Activated CD4-positive, alpha-beta memory T cell treated with anti-CD3 and anti-CD28 coated beads for 36 hours (primary cell): Measurements from ENCODE around the gene ANAPC5. TPM values are rescaled to one million over a fixed set of nuclear protein-coding genes. Genes with fewer than 3 reads are reported as not detected.

Experiments used
- CTCF ChIA-PET: fragments of 350-600 bp; sonication (Branson Sonifier 250); formaldehyde crosslinking; loops from one replicate; lab custom pipeline; 2021; ENCODE audit warnings: antibody characterized with exemption, inconsistent platforms; lab: Charles Lee
- POLR2A ChIA-PET: fragments of 350-600 bp; sonication (Branson Sonifier 250); formaldehyde crosslinking; loops from one replicate; lab custom pipeline; 2021; ENCODE audit warnings: antibody characterized with exemption; lab: Charles Lee
- DNase-seq: peaks from one replicate; pipeline ENCODE4 v3.0.0-alpha.2; 2020
- H3K27ac Mint-ChIP-seq: one replicate; pipeline ENCODE4 v1.8.0; 2021; ENCODE audit warnings: mixed read lengths
- H3K27me3 Mint-ChIP-seq: one replicate; pipeline ENCODE4 v1.8.0; 2021; ENCODE audit warnings: mixed read lengths
- H3K36me3 Mint-ChIP-seq: one replicate; pipeline ENCODE4 v1.8.0; 2021; ENCODE audit warnings: mixed read lengths
- H3K4me1 Mint-ChIP-seq: one replicate; pipeline ENCODE4 v1.8.0; 2021; ENCODE audit warnings: low read depth, mixed read lengths
- H3K4me3 Mint-ChIP-seq: one replicate; pipeline ENCODE4 v1.8.0; 2021; ENCODE audit warnings: mild to moderate bottlenecking, mixed read lengths
- H3K9me3 Mint-ChIP-seq: one replicate; pipeline ENCODE4 v1.8.0; 2021; ENCODE audit warnings: mixed read lengths
- intact Hi-C: fragments of 100-400 bp; cut with micrococcal nuclease; formaldehyde crosslinking; loops from one replicate; pipeline ENCODE4 v1.15.1; 2023
- total RNA-seq, 2 experiments: library from RNA; stranded (reverse); gene quantifications; one replicate each; pipeline ENCODE4 v1.2.3, GENCODE V29; 2021

Gene ANAPC5
- total RNA-seq, 2 experiments from 2014 or later: 112 to 120 TPM

DNA sequence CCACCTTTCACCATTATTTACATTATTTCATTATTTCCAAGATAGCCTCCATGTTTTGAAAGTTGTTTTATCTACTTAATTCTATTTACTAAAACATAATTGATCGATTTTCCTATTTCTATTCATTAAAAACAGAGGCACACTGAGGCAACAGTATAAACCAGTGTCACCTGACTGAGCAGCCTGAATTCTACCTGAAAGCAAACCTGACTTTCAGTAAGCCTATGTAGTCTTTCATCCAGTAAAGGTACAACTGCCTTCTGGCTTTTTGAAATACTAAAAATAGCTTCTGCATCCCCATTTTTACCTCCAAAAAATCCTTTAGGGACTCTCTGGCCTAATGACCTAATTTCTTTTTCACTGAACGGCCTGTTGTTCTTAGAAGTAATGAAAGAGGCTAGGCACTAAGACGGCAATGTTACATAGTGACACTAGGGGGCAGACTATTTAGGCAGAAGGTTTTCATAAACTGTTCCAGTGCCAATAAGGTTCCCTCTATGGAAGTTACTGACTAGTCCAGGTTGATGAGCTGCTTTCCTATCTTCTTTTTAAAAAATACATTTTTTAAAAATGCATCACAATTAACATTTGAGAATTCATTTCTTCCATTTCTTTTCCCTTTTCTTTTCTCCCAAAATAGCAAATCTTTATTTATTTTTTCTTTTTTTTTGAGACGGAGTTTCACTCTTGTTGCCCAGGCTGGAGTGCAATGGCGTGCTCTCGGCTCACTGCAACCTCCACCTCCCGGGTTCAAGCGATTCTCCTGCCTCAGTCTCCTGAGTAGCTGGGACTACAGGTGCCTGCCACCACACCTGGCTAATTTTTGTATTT lies 17.5 kb downstream of the ANAPC5 start:
- H3K27ac Mint-ChIP-seq: no peak overlapping the region
- intact Hi-C loops: loop anchor here (2.0 kb wide), 2 partner anchors 66 to 108 kb away; partner anchors contain the start of gene RNF34
- H3K9me3 Mint-ChIP-seq: no peaks in the 10 kb centered on the region
- CTCF ChIA-PET: interaction anchor here (0.6 to 6.5 kb wide), 25 partner anchors 10 to 614 kb away, joined by 3 to 89 read pairs (median 6); partner anchors contain the start of genes ANAPC5 and RNF34
- H3K27me3 Mint-ChIP-seq: no peaks in the 10 kb centered on the region
- POLR2A ChIA-PET: interaction anchor here (0.7 kb wide), 1 partner anchor 91 kb away, joined by 5 read pairs; no protein-coding TSS in a partner anchor
- no peaks in the 10 kb centered on the region for H3K4me1 Mint-ChIP-seq
- DNase-seq: no peak
- H3K4me3 Mint-ChIP-seq: no peak overlapping the region
- peaks cover 36% of the 10 kb centered on the region for H3K36me3 Mint-ChIP-seq

DNA sequence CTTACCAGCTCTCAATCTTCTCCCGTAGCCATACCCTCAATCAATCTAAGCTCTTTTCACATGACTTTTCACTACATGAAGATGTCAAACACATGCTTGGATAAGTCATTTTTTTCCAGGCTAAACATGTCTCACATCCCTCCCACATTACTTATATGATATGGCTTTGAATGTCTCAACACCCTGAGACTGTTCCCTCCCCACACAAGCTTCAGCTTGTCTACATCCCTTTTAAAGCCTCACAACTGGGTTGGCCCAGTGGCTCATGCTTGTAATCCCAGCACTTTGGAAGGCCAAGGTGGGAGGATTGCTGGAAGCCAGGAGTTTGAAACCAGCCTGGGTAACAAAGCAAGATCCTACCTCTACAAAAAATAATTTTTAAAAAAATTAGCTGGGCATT lies 18.5 kb downstream of the ANAPC5 start:
- Mint-ChIP-seq H3K27me3 (no peaks in the 10 kb centered on the region), H3K36me3 (peaks cover 36% of the 10 kb centered on the region), H3K9me3 (no peaks in the 10 kb centered on the region), H3K27ac (no peak overlapping the region), H3K4me1 (no peaks in the 10 kb centered on the region), H3K4me3 (no peak overlapping the region)
- intact Hi-C loops: loop anchor here (2.0 kb wide), 2 partner anchors 67 to 109 kb away; partner anchors contain the start of gene RNF34
- ChIA-PET CTCF (interaction anchor here (0.6 to 6.5 kb wide), 10 partner anchors 10 to 610 kb away, joined by 3 to 89 read pairs (median 14); partner anchors contain the start of genes ANAPC5 and RNF34), POLR2A (no interaction called here)
- no peak for DNase-seq

- intact Hi-C loops: no loop called here
Measured at GRCh38 chr12:121331248-121331647, 21.0 kb downstream of the ANAPC5 start.

GRCh38 chr12:121330692-121331091 lies 21.5 kb downstream of the ANAPC5 start:
- no peaks in the 10 kb centered on the region for H3K9me3 Mint-ChIP-seq
- H3K27me3 Mint-ChIP-seq: no peaks in the 10 kb centered on the region
- DNase-seq: no peak
- POLR2A ChIA-PET: no interaction called here
- H3K4me3 Mint-ChIP-seq: no peak overlapping the region
- no peak overlapping the region for H3K27ac Mint-ChIP-seq
- CTCF ChIA-PET: interaction anchor here (6.5 kb wide), 1 partner anchor 112 kb away, joined by 89 read pairs; no protein-coding TSS in a partner anchor
- intact Hi-C loops: no loop called here
- H3K4me1 Mint-ChIP-seq: no peaks in the 10 kb centered on the region
- H3K36me3 Mint-ChIP-seq: peaks cover 51% of the 10 kb centered on the region

More at GRCh38 chr12:121331248-121331647, 21.0 kb downstream of the ANAPC5 start:
- peaks cover 46% of the 10 kb centered on the region for H3K36me3 Mint-ChIP-seq
- H3K4me1 Mint-ChIP-seq: no peaks in the 10 kb centered on the region
- ChIA-PET CTCF (interaction anchor here (6.5 kb wide), 1 partner anchor 112 kb away, joined by 89 read pairs; no protein-coding TSS in a partner anchor), POLR2A (no interaction called here)
- H3K9me3 Mint-ChIP-seq: no peaks in the 10 kb centered on the region
- H3K27me3 Mint-ChIP-seq: no peaks in the 10 kb centered on the region
- no peak overlapping the region for H3K27ac Mint-ChIP-seq
- no peak for DNase-seq
- no peak overlapping the region for H3K4me3 Mint-ChIP-seq

GRCh38 chr12:121330195-121330594 lies 22.0 kb downstream of the ANAPC5 start:
- Mint-ChIP-seq H3K27me3 (no peaks in the 10 kb centered on the region), H3K4me1 (no peaks in the 10 kb centered on the region), H3K36me3 (peaks cover 47% of the 10 kb centered on the region), H3K27ac (no peak overlapping the region), H3K9me3 (no peaks in the 10 kb centered on the region), H3K4me3 (no peak overlapping the region)
- intact Hi-C loops: no loop called here
- ChIA-PET POLR2A (no interaction called here), CTCF (interaction anchor here (6.5 kb wide), 1 partner anchor 113 kb away, joined by 89 read pairs; no protein-coding TSS in a partner anchor)
- no peak for DNase-seq

DNA sequence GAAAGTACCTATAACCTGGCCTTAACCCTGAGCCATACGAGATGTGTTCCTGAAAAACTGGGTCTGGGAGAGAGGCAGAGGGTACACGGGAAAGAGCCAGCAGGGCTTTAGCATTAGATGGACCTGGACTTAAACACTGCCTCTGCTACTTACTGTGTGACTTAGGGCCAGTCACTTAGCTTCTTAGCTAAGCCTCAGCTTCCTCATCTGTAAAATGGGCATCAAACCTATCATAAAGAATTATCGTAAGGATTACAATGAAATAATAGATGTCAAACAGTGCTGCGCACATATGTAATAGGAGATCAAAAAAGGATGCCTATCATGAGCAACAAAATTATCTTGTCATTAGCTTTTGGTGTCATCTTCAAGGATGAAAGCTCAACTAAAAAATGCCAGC lies 23.6 kb downstream of the ANAPC5 start:
- H3K27ac Mint-ChIP-seq: no peak overlapping the region
- no peak overlapping the region for H3K4me3 Mint-ChIP-seq
- ChIA-PET CTCF (interaction anchor here (1.4 kb wide), 1 partner anchor 114 kb away, joined by 11 read pairs; no protein-coding TSS in a partner anchor), POLR2A (no interaction called here)
- DNase-seq: no peak
- intact Hi-C loops: no loop called here
- no peaks in the 10 kb centered on the region for H3K27me3 Mint-ChIP-seq
- H3K9me3 Mint-ChIP-seq: no peaks in the 10 kb centered on the region
- H3K36me3 Mint-ChIP-seq: peaks cover 46% of the 10 kb centered on the region
- H3K4me1 Mint-ChIP-seq: no peaks in the 10 kb centered on the region

DNA sequence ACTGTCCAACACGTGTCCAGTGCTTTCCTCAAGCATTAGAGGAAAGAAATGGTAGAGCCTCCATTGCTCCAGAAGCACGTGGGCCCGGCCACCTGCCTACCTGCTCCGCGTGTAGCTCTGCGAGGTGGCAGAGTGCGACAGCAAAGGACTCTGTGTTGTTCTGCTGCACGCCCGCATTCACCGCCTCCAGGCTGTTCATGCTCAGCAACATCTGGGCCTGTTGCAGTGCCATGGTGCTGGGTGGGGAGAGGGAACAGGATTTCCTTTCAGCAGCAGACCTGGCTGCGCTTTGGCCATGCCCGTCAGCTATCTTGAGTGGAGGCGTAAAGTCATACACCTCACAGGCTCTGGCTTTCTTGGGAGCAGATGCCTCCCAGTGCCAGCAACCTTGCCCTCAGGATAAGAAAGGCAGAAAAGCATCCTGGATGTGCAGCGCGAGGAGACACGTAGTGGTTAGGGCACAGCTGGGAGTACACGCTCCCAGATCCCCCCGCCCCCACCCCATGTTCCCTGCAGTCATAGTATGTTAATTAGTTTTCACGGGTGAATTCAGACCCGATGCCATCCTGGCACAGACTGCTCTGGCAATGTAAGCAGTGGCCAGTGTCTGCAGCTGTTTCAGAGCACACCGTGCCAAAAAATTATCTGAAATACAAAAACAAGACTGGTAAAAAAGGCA lies 25.1 kb downstream of the ANAPC5 start:
- CTCF ChIA-PET: interaction anchor here (0.5 kb wide), 2 partner anchors 109 to 176 kb away, joined by 3 read pairs; no protein-coding TSS in a partner anchor

GRCh38 chr12:121325922-121326396 lies 26.3 kb downstream of the ANAPC5 start:
- CTCF ChIA-PET: no interaction called here
- intact Hi-C loops: no loop called here
- DNase-seq: no peak
- no peaks in the 10 kb centered on the region for H3K4me1 Mint-ChIP-seq
- no peak overlapping the region for H3K27ac Mint-ChIP-seq
- POLR2A ChIA-PET: no interaction called here
- no peaks in the 10 kb centered on the region for H3K27me3 Mint-ChIP-seq
- no peaks in the 10 kb centered on the region for H3K9me3 Mint-ChIP-seq
- no peak overlapping the region for H3K4me3 Mint-ChIP-seq
- H3K36me3 Mint-ChIP-seq: peaks cover 44% of the 10 kb centered on the region

More for the DNA sequence above, 25.1 kb downstream of the ANAPC5 start:
- Mint-ChIP-seq H3K4me1 (no peaks in the 10 kb centered on the region), H3K36me3 (peaks cover 48% of the 10 kb centered on the region), H3K27me3 (no peaks in the 10 kb centered on the region), H3K4me3 (no peak overlapping the region), H3K27ac (no peak overlapping the region), H3K9me3 (no peaks in the 10 kb centered on the region)
- POLR2A ChIA-PET: no interaction called here
- no peak for DNase-seq
- intact Hi-C loops: no loop called here

DNA sequence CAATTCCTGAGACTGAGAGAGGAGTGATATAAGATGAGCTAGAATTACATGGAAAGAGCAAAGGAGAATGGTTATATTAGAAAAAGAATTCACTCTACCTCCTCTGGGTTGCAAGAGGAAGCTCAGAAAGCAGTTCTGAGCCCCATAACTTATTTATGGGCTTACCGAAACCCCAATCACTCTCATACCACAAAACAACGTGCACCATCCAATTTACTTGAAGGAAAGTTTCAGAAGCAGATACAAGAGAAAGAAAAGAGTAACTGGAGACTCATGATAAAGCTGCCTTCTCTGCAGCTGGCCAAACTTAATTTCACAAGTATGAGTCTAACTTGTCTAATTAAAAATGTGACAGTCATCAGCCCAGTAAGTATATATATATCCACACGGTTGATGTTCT lies 28.3 kb downstream of the ANAPC5 start:
- peaks cover 31% of the 10 kb centered on the region for H3K36me3 Mint-ChIP-seq

DNA sequence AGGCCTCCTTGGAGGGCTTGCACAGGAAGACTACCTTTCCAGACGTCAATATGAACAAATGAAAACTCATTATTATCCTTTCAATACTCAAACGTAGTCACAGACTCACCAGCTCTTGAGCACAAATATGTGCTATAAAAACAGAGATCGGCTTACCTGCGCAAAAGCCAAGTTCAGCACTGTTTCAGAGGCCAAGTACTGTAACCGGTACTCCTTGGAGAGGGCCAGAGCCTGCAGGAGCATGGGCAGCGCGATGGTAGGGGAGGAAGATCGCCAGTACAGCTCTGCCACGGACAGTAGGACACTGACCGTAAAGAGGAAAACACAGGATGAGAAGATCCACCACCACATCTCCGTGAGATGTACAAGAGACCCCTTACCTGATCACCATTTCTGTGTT lies 34.1 kb downstream of the ANAPC5 start:
- Mint-ChIP-seq H3K36me3 (peaks cover 29% of the 10 kb centered on the region), H3K27me3 (no peaks in the 10 kb centered on the region), H3K27ac (no peak overlapping the region), H3K9me3 (no peaks in the 10 kb centered on the region), H3K4me1 (peaks cover 14% of the 10 kb centered on the region), H3K4me3 (no peak overlapping the region)
- DNase-seq: no peak
- intact Hi-C loops: no loop called here
- CTCF ChIA-PET: interaction anchor here (1.7 kb wide), 1 partner anchor 16 kb away, joined by 7 read pairs; no protein-coding TSS in a partner anchor
- POLR2A ChIA-PET: no interaction called here

More for the DNA sequence above, 28.3 kb downstream of the ANAPC5 start:
- CTCF ChIA-PET: interaction anchor here (1.1 to 3.6 kb wide), 3 partner anchors 10 to 13 kb away, joined by 3 to 20 read pairs (median 4); no protein-coding TSS in a partner anchor
- POLR2A ChIA-PET: interaction anchor here (0.6 kb wide), 1 partner anchor 114 kb away, joined by 5 read pairs; no protein-coding TSS in a partner anchor
- no peak overlapping the region for H3K4me3 Mint-ChIP-seq
- intact Hi-C loops: no loop called here
- DNase-seq: no peak
- H3K27me3 Mint-ChIP-seq: no peaks in the 10 kb centered on the region
- H3K27ac Mint-ChIP-seq: peak overlapping the region; percentile 0
- H3K4me1 Mint-ChIP-seq: no peaks in the 10 kb centered on the region
- H3K9me3 Mint-ChIP-seq: no peaks in the 10 kb centered on the region

DNA sequence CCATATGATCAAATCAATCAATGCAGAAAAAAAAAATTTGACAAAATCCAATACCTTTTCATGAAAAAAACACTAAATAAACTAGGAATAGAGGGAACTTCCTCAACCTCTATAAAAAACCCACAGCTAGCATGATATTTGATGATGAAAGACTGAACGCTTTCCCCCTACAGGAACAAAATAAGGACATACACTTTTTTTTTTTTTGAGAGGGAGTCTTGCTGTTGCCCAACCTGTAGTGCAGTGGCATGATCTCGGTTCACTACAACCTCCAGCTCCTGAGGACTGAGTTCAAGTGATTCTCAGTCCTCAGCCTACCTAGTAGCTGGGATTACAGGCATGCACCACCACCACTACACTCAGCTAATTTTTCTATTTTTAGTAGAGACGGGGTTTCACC lies 37.8 kb downstream of the ANAPC5 start:
- intact Hi-C loops: no loop called here
- Mint-ChIP-seq H3K9me3 (no peaks in the 10 kb centered on the region), H3K27me3 (no peaks in the 10 kb centered on the region), H3K27ac (no peak overlapping the region), H3K4me1 (peaks cover 22% of the 10 kb centered on the region), H3K4me3 (no peak overlapping the region), H3K36me3 (peaks cover 46% of the 10 kb centered on the region)
- DNase-seq: no peak
- ChIA-PET CTCF (interaction anchor here (1.3 kb wide), 1 partner anchor 20 kb away, joined by 4 read pairs; no protein-coding TSS in a partner anchor), POLR2A (no interaction called here)
